ENCODE data around the gene TXNL4A. TPM values are rescaled to one million over a fixed set of nuclear protein-coding genes. Genes with fewer than 3 reads are reported as not detected.

Gene TXNL4A
- total and polyA plus RNA-seq, 8 donors: 54.7 to 106 (median 69.3) TPM

- ATAC-seq (peak; percentile 25), DNase-seq (peak in 1 of 4 donors; percentile 32)
- Histone ChIP-seq H3K4me3 (no peak overlapping the region), H3K36me3 (peaks cover 0 to 67% of the 10 kb centered on the region in 2 donors), H3K27ac (no peak overlapping the region), H3K4me1 (no peaks in the 10 kb centered on the region), H3K27me3 (no peaks in the 10 kb centered on the region), H3K9me3 (peaks cover 0 to 20% of the 10 kb centered on the region in 2 donors)
- intact Hi-C loops (cut with DNase I): no loop called here
- no peak for TF ChIP-seq CTCF (IDR thresholded peaks at IDR 0.05)
These were observed 63.3 kb downstream of the TXNL4A start for GRCh38 chr18:79924814-79925731.

GRCh38 chr18:79923896-79924585 is 64.3 kb downstream of the TXNL4A start:
- Histone ChIP-seq H3K9me3 (peaks cover 0 to 10% of the 10 kb centered on the region in 2 donors), H3K36me3 (peaks cover 0 to 59% of the 10 kb centered on the region in 2 donors), H3K4me1 (no peaks in the 10 kb centered on the region), H3K27ac (no peak overlapping the region), H3K27me3 (no peaks in the 10 kb centered on the region), H3K4me3 (no peak overlapping the region)
- ATAC-seq: no peak
- no peak for TF ChIP-seq CTCF (IDR thresholded peaks at IDR 0.05)
- intact Hi-C loops (cut with DNase I): no loop called here
- peak in 1 of 4 donors; percentile 26 for DNase-seq

GRCh38 chr18:79922971-79923411 is 65.4 kb downstream of the TXNL4A start:
- Histone ChIP-seq H3K4me3 (no peak overlapping the region), H3K36me3 (peaks cover 0 to 59% of the 10 kb centered on the region in 2 donors), H3K27me3 (no peaks in the 10 kb centered on the region), H3K4me1 (no peaks in the 10 kb centered on the region), H3K9me3 (peaks cover 0 to under 1% of the 10 kb centered on the region in 2 donors), H3K27ac (no peak overlapping the region)
- DNase-seq (peak in 1 of 4 donors; percentile 17), ATAC-seq (no peak)
- intact Hi-C loops (cut with DNase I): no loop called here
- no peak for TF ChIP-seq CTCF (IDR thresholded peaks at IDR 0.05)

- H3K4me1 ChIP-seq: no peaks in the 10 kb centered on the region
- intact Hi-C loops (cut with DNase I): no loop called here
- peaks cover 0 to 2% of the 10 kb centered on the region in 2 donors for H3K9me3 ChIP-seq
- DNase-seq (peak in 1 of 4 donors; percentile 19), ATAC-seq (no peak)
- TF ChIP-seq CTCF (IDR thresholded peaks at IDR 0.05): no peak
- H3K27ac ChIP-seq: no peak overlapping the region
- no peak overlapping the region for H3K4me3 ChIP-seq
- H3K36me3 ChIP-seq: peaks cover 0 to 57% of the 10 kb centered on the region in 2 donors
- no peaks in the 10 kb centered on the region for H3K27me3 ChIP-seq
These were observed 66.1 kb downstream of the TXNL4A start for GRCh38 chr18:79921984-79922965.

Other genes with a start within 250 kb of the TXNL4A start
- gene KCNG2, start 190.6 kb downstream of the TXNL4A start, total RNA-seq: 1 to 10 TPM in 1 of 2 donors, under 1 TPM in 1; 0.20 to 1.1 TPM
- gene KCNG2, start 190.6 kb downstream of the TXNL4A start, polyA plus RNA-seq (ENCODE audit: insufficient read length in 6 of 6): under 1 TPM; 0.17 to 0.38 (median 0.31) TPM
- 10 to 100 TPM; 44.8 to 69.8 TPM for gene SLC66A2, start 36.9 kb downstream of the TXNL4A start, total RNA-seq
- gene SLC66A2, start 36.9 kb downstream of the TXNL4A start, polyA plus RNA-seq (ENCODE audit: insufficient read length in 6 of 6): 10 to 100 TPM; 17.3 to 25.5 (median 22.9) TPM
- gene HSBP1L1, start 23.9 kb downstream of the TXNL4A start, total RNA-seq: 10 to 100 TPM; 23.1 to 38.5 TPM
- 10 to 100 TPM; 21.7 to 28.3 (median 26.5) TPM for gene HSBP1L1, start 23.9 kb downstream of the TXNL4A start, polyA plus RNA-seq (ENCODE audit: insufficient read length in 6 of 6)
- gene RBFA, start 45.9 kb upstream of the TXNL4A start, total RNA-seq: 10 to 100 TPM; 18.7 to 25.1 TPM
- 10 to 100 TPM; 38.1 to 47.4 (median 40.9) TPM for gene RBFA, start 45.9 kb upstream of the TXNL4A start, polyA plus RNA-seq (ENCODE audit: insufficient read length in 6 of 6)
- gene ADNP2, start 120.7 kb upstream of the TXNL4A start, total RNA-seq: 10 to 100 TPM; 13.5 to 14.4 TPM
- gene ADNP2, start 120.7 kb upstream of the TXNL4A start, polyA plus RNA-seq (ENCODE audit: insufficient read length in 6 of 6): 10 to 100 TPM; 17.3 to 22.6 (median 20.5) TPM

All from left lung (tissue), 10 donors.